ENCODE measurements around the gene MVB12B.
A peak's percentile ranks its signal among the peaks of the same experiment; 100 is the strongest.

Gene MVB12B

DNA sequence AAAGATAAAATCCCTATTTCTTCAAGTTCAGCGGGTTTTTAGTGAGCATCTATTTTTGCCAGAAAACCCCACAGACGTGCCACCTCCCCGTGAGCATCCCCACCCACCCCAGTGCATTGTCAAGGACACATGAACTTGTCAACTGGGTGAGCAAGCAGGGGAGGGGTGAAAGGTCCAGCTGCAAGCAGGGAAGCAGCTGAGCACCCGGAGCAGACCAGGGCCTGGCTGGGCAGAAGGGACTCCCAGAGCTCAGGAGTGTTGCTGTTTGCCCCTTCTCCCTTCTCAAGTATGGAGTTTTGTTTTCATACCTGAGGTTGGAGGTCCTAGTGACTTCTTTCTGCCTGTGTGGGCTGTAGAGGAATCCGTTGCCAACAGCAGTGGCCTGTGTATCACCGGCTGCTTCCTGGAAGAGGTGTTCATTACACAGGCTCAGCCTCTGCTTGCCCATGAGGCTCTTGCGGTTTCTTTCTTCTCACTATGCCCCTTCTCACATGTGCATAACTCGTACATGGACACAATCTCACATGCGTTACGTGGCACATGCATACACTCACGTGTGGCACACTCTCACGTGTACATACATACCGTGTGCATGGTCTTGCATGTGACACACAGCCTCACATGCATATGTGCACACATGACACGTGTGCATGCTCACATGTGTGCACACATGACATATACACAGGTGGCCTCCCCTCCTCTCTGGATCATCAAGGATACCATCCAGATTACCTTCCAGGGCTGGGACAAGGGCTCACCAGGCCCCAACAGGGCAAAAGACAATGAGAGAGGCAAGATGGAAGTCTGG lies 126.7 kb downstream of the MVB12B start:
- peaks cover 5% of the 10 kb centered on the region for H3K4me1 ChIP-seq (ENCODE audit: control insufficient read depth, insufficient read depth, low read length)
- no peaks in the 10 kb centered on the region for H3K27me3 ChIP-seq (replicated peaks; ENCODE audit: control insufficient read depth, insufficient read depth, low read length)
- H3K36me3 ChIP-seq (ENCODE audit: control insufficient read depth, insufficient read depth, low read length, severe bottlenecking) = no peaks in the 10 kb centered on the region
- DNase-seq (ENCODE audit: low read depth) = no peak
- H3K4me3 ChIP-seq (ENCODE audit: low read length) = no peak overlapping the region
- no peak overlapping the region for H3K9ac ChIP-seq (ENCODE audit: low read length)
- H3K9me3 ChIP-seq (ENCODE audit: control insufficient read depth, low read length) = no peaks in the 10 kb centered on the region

DNA sequence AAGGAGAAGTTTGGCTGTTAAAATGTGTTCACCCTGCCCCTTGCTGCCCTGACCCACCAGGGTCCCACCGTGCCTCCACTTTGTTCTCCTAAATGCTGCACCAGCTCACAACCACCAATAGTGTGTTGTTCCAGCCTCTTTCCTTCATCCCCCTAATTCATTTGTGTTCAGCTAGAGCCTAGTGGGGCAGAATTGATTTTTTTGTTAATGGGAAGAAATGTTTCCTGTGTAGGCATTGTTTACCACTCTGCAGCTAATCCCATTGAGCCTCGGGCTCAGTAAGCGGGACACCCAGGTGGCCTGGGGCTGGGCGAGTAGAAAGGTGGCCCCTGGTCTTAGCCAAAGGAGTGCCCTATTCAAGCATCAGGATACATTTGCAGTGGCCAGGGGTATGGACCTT lies 127.6 kb downstream of the MVB12B start:
- no peak overlapping the region for H3K9ac ChIP-seq (ENCODE audit: low read length)
- no peaks in the 10 kb centered on the region for H3K9me3 ChIP-seq (ENCODE audit: control insufficient read depth, low read length)
- H3K4me3 ChIP-seq (ENCODE audit: low read length) = no peak overlapping the region
- no peaks in the 10 kb centered on the region for H3K36me3 ChIP-seq (ENCODE audit: control insufficient read depth, insufficient read depth, low read length, severe bottlenecking)
- no peaks in the 10 kb centered on the region for H3K27me3 ChIP-seq (replicated peaks; ENCODE audit: control insufficient read depth, insufficient read depth, low read length)
- DNase-seq (ENCODE audit: low read depth) = no peak
- peaks cover 5% of the 10 kb centered on the region for H3K4me1 ChIP-seq (ENCODE audit: control insufficient read depth, insufficient read depth, low read length)

- Histone ChIP-seq H3K27me3 (replicated peaks; ENCODE audit: control insufficient read depth, insufficient read depth, low read length) (no peaks in the 10 kb centered on the region), H3K9me3 (ENCODE audit: control insufficient read depth, low read length) (no peaks in the 10 kb centered on the region), H3K4me3 (ENCODE audit: low read length) (no peak overlapping the region), H3K4me1 (ENCODE audit: control insufficient read depth, insufficient read depth, low read length) (peaks cover 5% of the 10 kb centered on the region), H3K36me3 (ENCODE audit: control insufficient read depth, insufficient read depth, low read length, severe bottlenecking) (no peaks in the 10 kb centered on the region), H3K9ac (ENCODE audit: low read length) (no peak overlapping the region)
- DNase-seq (ENCODE audit: low read depth) = no peak
These were observed 128.2 kb downstream of the MVB12B start for GRCh38 chr9:126454795-126455194.

- Histone ChIP-seq H3K9ac (ENCODE audit: low read length) (peak overlapping the region; percentile 8), H3K9me3 (ENCODE audit: control insufficient read depth, low read length) (no peaks in the 10 kb centered on the region), H3K4me1 (ENCODE audit: control insufficient read depth, insufficient read depth, low read length) (peaks cover 5% of the 10 kb centered on the region), H3K4me3 (ENCODE audit: low read length) (no peak overlapping the region), H3K36me3 (ENCODE audit: control insufficient read depth, insufficient read depth, low read length, severe bottlenecking) (no peaks in the 10 kb centered on the region), H3K27me3 (replicated peaks; ENCODE audit: control insufficient read depth, insufficient read depth, low read length) (no peaks in the 10 kb centered on the region)
- DNase-seq (ENCODE audit: low read depth) = no peak
These were observed 130.0 kb downstream of the MVB12B start for GRCh38 chr9:126456441-126457174.

- H3K4me3 ChIP-seq (ENCODE audit: low read length) = no peak overlapping the region
- H3K4me1 ChIP-seq (ENCODE audit: control insufficient read depth, insufficient read depth, low read length) = peaks cover 5% of the 10 kb centered on the region
- no peaks in the 10 kb centered on the region for H3K27me3 ChIP-seq (replicated peaks; ENCODE audit: control insufficient read depth, insufficient read depth, low read length)
- H3K9ac ChIP-seq (ENCODE audit: low read length) = no peak overlapping the region
- H3K9me3 ChIP-seq (ENCODE audit: control insufficient read depth, low read length) = no peaks in the 10 kb centered on the region
- DNase-seq (ENCODE audit: low read depth) = no peak
- no peaks in the 10 kb centered on the region for H3K36me3 ChIP-seq (ENCODE audit: control insufficient read depth, insufficient read depth, low read length, severe bottlenecking)
These were observed 130.5 kb downstream of the MVB12B start for GRCh38 chr9:126457175-126457547.

DNA sequence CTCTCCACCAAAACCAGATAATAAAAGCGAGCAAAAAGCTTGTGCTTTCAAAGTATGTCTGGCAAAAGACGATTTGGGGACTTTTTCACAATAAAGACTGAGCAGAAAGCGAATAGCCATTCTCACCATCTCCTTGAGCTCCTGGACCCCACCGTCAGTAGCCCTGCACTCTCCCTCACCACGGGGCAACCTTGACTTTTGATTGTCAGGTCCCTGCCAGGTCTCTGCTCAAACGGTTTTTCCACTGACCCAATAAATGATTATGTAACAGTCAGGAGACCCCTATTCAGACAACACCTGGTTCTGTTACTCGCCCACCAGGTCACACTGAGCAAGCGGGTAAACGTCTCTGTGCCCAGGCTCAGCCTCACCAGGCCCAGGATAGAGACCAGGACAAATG lies 131.3 kb downstream of the MVB12B start:
- Histone ChIP-seq H3K4me1 (ENCODE audit: control insufficient read depth, insufficient read depth, low read length) (peaks cover 5% of the 10 kb centered on the region), H3K9ac (ENCODE audit: low read length) (no peak overlapping the region), H3K36me3 (ENCODE audit: control insufficient read depth, insufficient read depth, low read length, severe bottlenecking) (no peaks in the 10 kb centered on the region), H3K9me3 (ENCODE audit: control insufficient read depth, low read length) (no peaks in the 10 kb centered on the region), H3K4me3 (ENCODE audit: low read length) (no peak overlapping the region), H3K27me3 (replicated peaks; ENCODE audit: control insufficient read depth, insufficient read depth, low read length) (no peaks in the 10 kb centered on the region)
- no peak for DNase-seq (ENCODE audit: low read depth)

DNA sequence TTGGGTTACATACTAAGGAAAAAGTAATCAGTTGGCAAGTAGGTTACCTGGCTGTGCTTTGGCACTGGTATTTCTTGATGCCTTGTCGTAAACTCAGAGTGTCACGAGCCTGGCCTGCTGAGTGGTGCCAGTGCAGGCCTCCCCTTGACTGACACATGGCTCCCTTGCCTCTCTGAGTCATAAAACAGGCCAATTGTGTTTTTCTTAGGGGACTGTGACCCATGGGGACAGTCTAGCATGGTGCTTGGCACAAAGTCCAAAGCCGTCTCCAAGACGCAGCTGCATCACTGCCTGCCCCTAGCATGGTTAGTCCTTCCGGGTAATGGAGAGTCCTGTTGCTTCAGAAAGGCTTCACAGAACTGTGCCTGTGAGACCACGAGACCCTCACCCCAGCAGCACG lies 132.5 kb downstream of the MVB12B start:
- no peaks in the 10 kb centered on the region for H3K36me3 ChIP-seq (ENCODE audit: control insufficient read depth, insufficient read depth, low read length, severe bottlenecking)
- no peak for DNase-seq (ENCODE audit: low read depth)
- H3K9ac ChIP-seq (ENCODE audit: low read length) = no peak overlapping the region
- H3K4me3 ChIP-seq (ENCODE audit: low read length) = no peak overlapping the region
- peaks cover 5% of the 10 kb centered on the region for H3K4me1 ChIP-seq (ENCODE audit: control insufficient read depth, insufficient read depth, low read length)
- no peaks in the 10 kb centered on the region for H3K27me3 ChIP-seq (replicated peaks; ENCODE audit: control insufficient read depth, insufficient read depth, low read length)
- no peaks in the 10 kb centered on the region for H3K9me3 ChIP-seq (ENCODE audit: control insufficient read depth, low read length)

- Histone ChIP-seq H3K4me1 (ENCODE audit: control insufficient read depth, insufficient read depth, low read length) (peaks cover 5% of the 10 kb centered on the region), H3K9ac (ENCODE audit: low read length) (no peak overlapping the region), H3K27me3 (replicated peaks; ENCODE audit: control insufficient read depth, insufficient read depth, low read length) (no peaks in the 10 kb centered on the region), H3K9me3 (ENCODE audit: control insufficient read depth, low read length) (no peaks in the 10 kb centered on the region), H3K4me3 (ENCODE audit: low read length) (no peak overlapping the region), H3K36me3 (ENCODE audit: control insufficient read depth, insufficient read depth, low read length, severe bottlenecking) (no peaks in the 10 kb centered on the region)
- DNase-seq (ENCODE audit: low read depth) = no peak
These were observed 132.9 kb downstream of the MVB12B start for GRCh38 chr9:126459546-126459945.

DNA sequence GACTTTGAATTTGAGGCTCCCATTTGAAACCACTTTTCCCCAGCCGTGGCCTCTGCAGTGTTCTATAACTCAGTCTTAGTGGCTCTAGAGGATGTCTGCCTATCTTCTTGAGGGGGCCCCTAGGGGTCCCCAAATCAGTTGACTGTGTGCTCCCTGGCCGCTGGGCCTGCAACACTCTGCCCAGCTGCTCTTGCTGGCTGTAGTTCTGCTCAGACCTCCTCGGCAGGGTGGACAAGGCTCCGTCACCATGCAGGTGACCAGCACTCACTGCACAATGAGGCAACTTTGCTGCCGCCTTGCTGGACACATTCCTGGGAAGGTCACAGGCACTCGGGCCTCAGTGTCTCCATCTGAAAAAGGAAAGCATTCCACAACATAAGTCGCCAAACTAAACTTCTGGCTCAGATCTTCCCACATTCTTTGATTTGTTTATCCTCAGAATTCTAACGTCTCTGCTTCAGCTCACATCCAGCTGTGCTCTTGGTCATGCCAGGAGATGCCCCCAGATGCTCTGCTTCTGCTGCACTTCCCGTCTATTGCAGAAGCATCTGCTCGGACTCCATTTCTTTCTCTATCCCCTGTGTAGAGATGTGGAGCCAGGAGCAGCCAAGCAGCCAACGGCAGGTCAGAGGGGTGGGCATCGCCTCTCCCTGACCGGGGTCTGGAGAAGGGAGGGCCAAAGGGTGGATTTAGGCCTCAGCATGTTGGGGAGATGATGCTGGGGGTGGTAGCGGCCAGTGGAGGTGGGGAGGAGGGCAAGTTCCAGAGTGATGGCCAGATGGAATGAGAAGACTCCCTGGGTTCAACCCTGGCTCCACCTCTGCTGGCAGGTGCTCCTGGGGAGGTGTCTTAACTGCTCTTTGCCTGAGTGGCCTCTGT lies 133.6 kb downstream of the MVB12B start:
- Histone ChIP-seq H3K4me3 (ENCODE audit: low read length) (no peak overlapping the region), H3K9me3 (ENCODE audit: control insufficient read depth, low read length) (no peaks in the 10 kb centered on the region), H3K36me3 (ENCODE audit: control insufficient read depth, insufficient read depth, low read length, severe bottlenecking) (no peaks in the 10 kb centered on the region), H3K9ac (ENCODE audit: low read length) (no peak overlapping the region), H3K27me3 (replicated peaks; ENCODE audit: control insufficient read depth, insufficient read depth, low read length) (no peaks in the 10 kb centered on the region), H3K4me1 (ENCODE audit: control insufficient read depth, insufficient read depth, low read length) (peaks cover 5% of the 10 kb centered on the region)
- peak; percentile 31 for DNase-seq (ENCODE audit: low read depth)

DNA sequence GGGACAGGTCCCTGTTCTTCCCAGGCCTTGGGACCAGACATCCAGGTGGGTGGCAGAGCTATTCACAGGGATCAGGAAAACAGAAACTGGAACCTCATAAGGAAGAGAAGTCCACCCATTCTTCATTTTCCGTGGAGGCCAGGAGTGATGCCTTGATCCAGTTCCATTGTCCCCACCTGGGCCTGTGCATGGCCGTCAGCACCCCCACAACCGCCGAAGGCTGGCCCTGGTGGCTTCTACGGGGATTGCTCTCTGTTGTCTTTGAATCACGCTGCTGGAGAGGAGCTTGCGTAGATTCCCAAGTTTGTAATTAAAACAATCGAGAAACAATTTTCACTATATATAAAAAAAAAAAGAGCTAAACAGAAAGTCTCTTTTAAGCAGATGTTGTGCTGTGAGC lies 134.4 kb downstream of the MVB12B start:
- Histone ChIP-seq H3K27me3 (replicated peaks; ENCODE audit: control insufficient read depth, insufficient read depth, low read length) (no peaks in the 10 kb centered on the region), H3K9me3 (ENCODE audit: control insufficient read depth, low read length) (no peaks in the 10 kb centered on the region), H3K4me1 (ENCODE audit: control insufficient read depth, insufficient read depth, low read length) (peaks cover 5% of the 10 kb centered on the region), H3K4me3 (ENCODE audit: low read length) (no peak overlapping the region), H3K9ac (ENCODE audit: low read length) (no peak overlapping the region), H3K36me3 (ENCODE audit: control insufficient read depth, insufficient read depth, low read length, severe bottlenecking) (no peaks in the 10 kb centered on the region)
- no peak for DNase-seq (ENCODE audit: low read depth)

DNA sequence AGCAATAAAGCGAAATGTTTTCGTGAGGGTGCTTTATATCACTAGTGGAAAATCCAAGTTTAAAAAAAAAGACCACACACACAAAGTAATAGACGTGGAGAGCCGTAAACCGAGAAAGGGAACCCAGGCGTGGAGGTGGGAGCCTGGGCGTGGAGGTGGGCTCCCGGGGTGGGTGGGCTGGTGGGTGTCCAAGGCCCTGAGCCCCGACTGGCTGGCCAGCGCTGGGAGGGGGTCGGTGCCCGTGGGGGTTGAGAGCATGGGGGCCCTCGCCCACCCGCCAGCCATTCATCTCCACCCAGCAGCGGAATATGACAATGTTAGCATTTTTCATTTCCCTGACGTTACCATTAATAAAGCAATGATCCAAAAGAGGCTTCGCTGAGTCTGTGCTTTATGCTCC lies 135.0 kb downstream of the MVB12B start:
- Histone ChIP-seq H3K27me3 (replicated peaks; ENCODE audit: control insufficient read depth, insufficient read depth, low read length) (no peaks in the 10 kb centered on the region), H3K36me3 (ENCODE audit: control insufficient read depth, insufficient read depth, low read length, severe bottlenecking) (no peaks in the 10 kb centered on the region), H3K9ac (ENCODE audit: low read length) (no peak overlapping the region), H3K4me3 (ENCODE audit: low read length) (no peak overlapping the region), H3K4me1 (ENCODE audit: control insufficient read depth, insufficient read depth, low read length) (peaks cover 3% of the 10 kb centered on the region), H3K9me3 (ENCODE audit: control insufficient read depth, low read length) (no peaks in the 10 kb centered on the region)
- DNase-seq (ENCODE audit: low read depth) = no peak
